HEK293T (cell line): ENCODE measurements around the gene CARMIL3.

ENCODE experiments used
- ARNT ChIP-seq: fragments of 450-650 bp; IDR thresholded peaks from 2 replicates; pipeline ENCODE4 v1.6.1; 2017; ENCODE audit warnings: mild to moderate bottlenecking
- FOXA1 ChIP-seq: fragments of 450-650 bp; IDR thresholded peaks from 2 replicates; pipeline ENCODE4 v1.6.1; 2016; ENCODE audit warnings: mild to moderate bottlenecking
- SP1 ChIP-seq: fragments of 450-650 bp; IDR thresholded peaks from 2 replicates; pipeline ENCODE4 v1.6.1; 2017
- SUZ12 ChIP-seq: fragments of 450-650 bp; IDR thresholded peaks from 2 replicates; pipeline ENCODE4 v1.6.1; 2016; ENCODE audit warnings: mild to moderate bottlenecking
- ZNF384 ChIP-seq: fragments of 450-650 bp; IDR thresholded peaks from 2 replicates; pipeline ENCODE4 v1.6.1; 2016

- TF ChIP-seq SUZ12 (no peak), SP1 (no peak), FOXA1 (no peak), ZNF384 (no peak), ARNT (no peak)
Measured at GRCh38 chr14:24083462-24083861, 31.7 kb downstream of the CARMIL3 start.
